Measurements from ENCODE around the gene CACNA1S.
A peak's percentile ranks its signal among the peaks of the same experiment; 100 is the strongest.

The CACNA1S gene

DNA sequence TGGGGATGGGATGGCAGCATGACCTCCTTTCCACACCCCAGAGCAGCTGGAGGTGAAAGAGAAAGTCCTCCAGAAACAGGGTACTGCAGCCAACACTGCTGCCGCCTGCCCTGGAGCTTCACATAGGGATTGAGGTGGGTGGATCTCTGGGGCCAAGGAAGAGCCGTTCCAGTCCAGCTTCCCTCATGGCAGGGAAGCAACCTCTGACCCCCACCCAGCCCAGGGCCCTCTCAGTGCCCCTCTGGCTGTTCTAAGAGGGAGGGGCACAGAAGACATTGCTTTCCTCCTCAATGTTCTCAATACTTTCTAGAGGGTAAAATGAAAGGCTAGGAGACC lies 94.4 kb downstream of the CACNA1S start:
- H3K36me3 ChIP-seq (replicated peaks), result no peaks in the 10 kb centered on the region
- in situ Hi-C loops (cut with MboI; ENCODE audit: low sequenced_read_pairs), result no loop called here
- H3K4me1 ChIP-seq, result peaks cover 8% of the 10 kb centered on the region
- H3K27me3 ChIP-seq (ENCODE audit: low read depth), result peaks cover 9% of the 10 kb centered on the region
- no peak overlapping the region for H3K4me3 ChIP-seq
- no peak for DNase-seq (ENCODE audit: low spot score in 2 of 2)
- no peaks in the 10 kb centered on the region for H3K9me3 ChIP-seq

DNA sequence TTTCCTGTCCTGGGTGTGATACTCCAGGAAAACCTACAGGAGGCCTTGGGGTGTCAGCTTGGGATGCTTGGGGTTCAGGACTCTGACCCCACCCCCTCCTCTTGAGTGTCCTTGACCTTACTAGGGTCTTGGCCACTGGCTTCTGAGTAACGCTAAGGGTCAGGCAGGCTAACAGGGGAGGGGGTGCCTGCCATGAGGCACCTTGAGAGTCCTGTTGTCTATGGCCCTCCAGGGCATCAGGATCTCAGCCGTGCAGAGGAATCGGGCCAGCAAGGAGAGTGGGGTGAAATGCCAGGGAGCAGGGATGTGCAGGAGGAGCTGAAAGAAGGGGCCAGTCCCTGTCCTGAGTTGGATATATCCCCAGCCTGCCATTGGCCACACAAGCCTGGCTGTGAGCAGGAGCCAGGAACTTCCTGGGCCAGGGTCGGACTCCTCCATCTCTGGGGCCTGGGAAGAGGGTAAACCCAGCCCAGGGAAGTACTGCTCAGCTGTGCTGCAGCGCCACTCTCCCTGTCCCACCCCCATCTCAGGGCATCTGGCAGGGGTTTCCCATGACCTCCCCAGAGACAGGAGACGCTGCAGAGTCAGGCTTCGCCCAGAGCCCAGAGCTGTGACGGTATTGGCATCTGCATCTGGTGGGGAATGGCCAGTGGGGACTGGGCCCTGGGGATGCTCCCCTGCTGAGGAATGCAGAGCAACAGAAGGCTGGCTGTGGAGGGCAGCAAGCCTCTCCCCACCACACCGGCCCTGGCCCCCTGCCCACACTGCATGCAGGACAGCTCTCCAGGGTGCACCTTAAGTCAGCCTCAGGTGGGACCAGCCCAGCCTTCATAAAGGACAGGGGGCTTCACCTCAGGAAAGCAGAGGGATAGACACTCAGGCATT lies 95.0 kb downstream of the CACNA1S start:
- in situ Hi-C loops (cut with MboI; ENCODE audit: low sequenced_read_pairs), result no loop called here
- Histone ChIP-seq H3K4me1 (peaks cover 6% of the 10 kb centered on the region), H3K36me3 (replicated peaks) (no peaks in the 10 kb centered on the region), H3K9me3 (no peaks in the 10 kb centered on the region), H3K4me3 (no peak overlapping the region), H3K27me3 (ENCODE audit: low read depth) (peaks cover 9% of the 10 kb centered on the region)
- DNase-seq (ENCODE audit: low spot score in 2 of 2), result no peak

- Histone ChIP-seq H3K4me3 (no peak overlapping the region), H3K9me3 (no peaks in the 10 kb centered on the region), H3K36me3 (replicated peaks) (no peaks in the 10 kb centered on the region), H3K27me3 (ENCODE audit: low read depth) (peaks cover 9% of the 10 kb centered on the region), H3K4me1 (peaks cover 6% of the 10 kb centered on the region)
- in situ Hi-C loops (cut with MboI; ENCODE audit: low sequenced_read_pairs), result no loop called here
- DNase-seq (ENCODE audit: low spot score in 2 of 2), result peak in 1 of 2 experiments; percentile 65
Measured at GRCh38 chr1:201016211-201016651, 96.0 kb downstream of the CACNA1S start.

- no peaks in the 10 kb centered on the region for H3K36me3 ChIP-seq (replicated peaks)
- no peak overlapping the region for H3K4me3 ChIP-seq
- peaks cover 9% of the 10 kb centered on the region for H3K27me3 ChIP-seq (ENCODE audit: low read depth)
- H3K4me1 ChIP-seq, result peaks cover 6% of the 10 kb centered on the region
- H3K9me3 ChIP-seq, result no peaks in the 10 kb centered on the region
- in situ Hi-C loops (cut with MboI; ENCODE audit: low sequenced_read_pairs), result no loop called here
- DNase-seq (ENCODE audit: low spot score in 2 of 2), result no peak
Measured at GRCh38 chr1:201015551-201016091, 96.6 kb downstream of the CACNA1S start.

GRCh38 chr1:201014816-201015200 lies 97.4 kb downstream of the CACNA1S start:
- H3K4me1 ChIP-seq, result peaks cover 6% of the 10 kb centered on the region
- no peak for DNase-seq (ENCODE audit: low spot score in 2 of 2)
- H3K36me3 ChIP-seq (replicated peaks), result no peaks in the 10 kb centered on the region
- no peak overlapping the region for H3K4me3 ChIP-seq
- no peaks in the 10 kb centered on the region for H3K9me3 ChIP-seq
- H3K27me3 ChIP-seq (ENCODE audit: low read depth), result peaks cover 9% of the 10 kb centered on the region
- in situ Hi-C loops (cut with MboI; ENCODE audit: low sequenced_read_pairs), result no loop called here

GRCh38 chr1:201013991-201014815 lies 98.0 kb downstream of the CACNA1S start:
- no peaks in the 10 kb centered on the region for H3K36me3 ChIP-seq (replicated peaks)
- peaks cover 9% of the 10 kb centered on the region for H3K27me3 ChIP-seq (ENCODE audit: low read depth)
- DNase-seq (ENCODE audit: low spot score in 2 of 2), result no peak
- in situ Hi-C loops (cut with MboI; ENCODE audit: low sequenced_read_pairs), result no loop called here
- no peak overlapping the region for H3K4me3 ChIP-seq
- H3K9me3 ChIP-seq, result no peaks in the 10 kb centered on the region
- peaks cover 6% of the 10 kb centered on the region for H3K4me1 ChIP-seq

DNA sequence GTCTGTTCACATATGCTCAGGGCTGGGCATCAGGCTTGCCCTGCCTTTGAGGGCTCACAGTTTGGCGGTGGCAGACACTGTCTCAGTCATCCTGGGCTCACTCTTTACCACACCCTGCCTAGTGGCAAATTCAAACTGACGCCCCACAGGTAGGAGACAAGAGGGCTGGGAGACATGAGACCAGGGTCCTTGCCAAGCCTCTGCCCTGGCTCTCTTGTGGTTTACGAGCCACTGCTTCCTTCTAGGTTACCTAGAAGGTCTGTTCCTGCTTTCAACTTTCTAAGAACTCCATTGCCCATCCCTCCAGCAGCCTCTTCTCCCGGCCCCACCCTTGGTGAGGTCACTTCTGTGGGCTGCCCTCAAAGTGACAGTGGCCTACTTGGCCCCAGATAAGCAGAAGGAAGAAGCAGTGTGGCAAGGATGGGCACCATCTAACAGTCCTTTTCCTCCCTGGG lies 99.2 kb downstream of the CACNA1S start:
- Histone ChIP-seq H3K27me3 (ENCODE audit: low read depth) (peaks cover 9% of the 10 kb centered on the region), H3K4me3 (no peak overlapping the region), H3K9me3 (no peaks in the 10 kb centered on the region), H3K36me3 (replicated peaks) (no peaks in the 10 kb centered on the region), H3K4me1 (peaks cover 6% of the 10 kb centered on the region)
- DNase-seq (ENCODE audit: low spot score in 2 of 2), result no peak
- in situ Hi-C loops (cut with MboI; ENCODE audit: low sequenced_read_pairs), result no loop called here

DNA sequence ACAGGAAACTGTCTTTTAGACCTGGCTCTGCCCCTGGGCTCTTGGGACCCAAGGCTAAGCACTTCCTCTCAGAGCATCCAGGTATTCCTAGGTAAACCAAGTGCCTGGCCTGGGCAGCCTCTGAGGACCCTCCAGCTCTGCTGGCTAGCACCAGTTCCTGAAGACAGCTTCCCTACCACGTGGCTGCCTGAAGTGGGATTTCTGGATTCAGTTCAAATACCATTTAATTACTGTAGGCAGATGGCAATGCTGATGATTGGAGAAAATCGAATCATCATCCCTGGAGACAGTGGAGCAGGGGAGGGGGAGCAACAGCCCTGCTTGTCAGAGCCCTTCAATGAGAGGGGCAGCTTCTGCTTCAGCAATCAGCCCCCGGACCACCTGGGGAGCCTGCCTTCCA lies 100.6 kb downstream of the CACNA1S start:
- peaks cover 9% of the 10 kb centered on the region for H3K27me3 ChIP-seq (ENCODE audit: low read depth)
- no peaks in the 10 kb centered on the region for H3K9me3 ChIP-seq
- no peak for DNase-seq (ENCODE audit: low spot score in 2 of 2)
- peaks cover 5% of the 10 kb centered on the region for H3K4me1 ChIP-seq
- H3K4me3 ChIP-seq, result no peak overlapping the region
- in situ Hi-C loops (cut with MboI; ENCODE audit: low sequenced_read_pairs), result no loop called here
- no peaks in the 10 kb centered on the region for H3K36me3 ChIP-seq (replicated peaks)

GRCh38 chr1:201009962-201010645 lies 102.1 kb downstream of the CACNA1S start:
- no peaks in the 10 kb centered on the region for H3K27me3 ChIP-seq (ENCODE audit: low read depth)
- no peaks in the 10 kb centered on the region for H3K4me1 ChIP-seq
- no peak overlapping the region for H3K4me3 ChIP-seq
- no peaks in the 10 kb centered on the region for H3K36me3 ChIP-seq (replicated peaks)
- no peaks in the 10 kb centered on the region for H3K9me3 ChIP-seq
- peak in 1 of 2 experiments; percentile 30 for DNase-seq (ENCODE audit: low spot score in 2 of 2)
- in situ Hi-C loops (cut with MboI; ENCODE audit: low sequenced_read_pairs), result no loop called here

DNA sequence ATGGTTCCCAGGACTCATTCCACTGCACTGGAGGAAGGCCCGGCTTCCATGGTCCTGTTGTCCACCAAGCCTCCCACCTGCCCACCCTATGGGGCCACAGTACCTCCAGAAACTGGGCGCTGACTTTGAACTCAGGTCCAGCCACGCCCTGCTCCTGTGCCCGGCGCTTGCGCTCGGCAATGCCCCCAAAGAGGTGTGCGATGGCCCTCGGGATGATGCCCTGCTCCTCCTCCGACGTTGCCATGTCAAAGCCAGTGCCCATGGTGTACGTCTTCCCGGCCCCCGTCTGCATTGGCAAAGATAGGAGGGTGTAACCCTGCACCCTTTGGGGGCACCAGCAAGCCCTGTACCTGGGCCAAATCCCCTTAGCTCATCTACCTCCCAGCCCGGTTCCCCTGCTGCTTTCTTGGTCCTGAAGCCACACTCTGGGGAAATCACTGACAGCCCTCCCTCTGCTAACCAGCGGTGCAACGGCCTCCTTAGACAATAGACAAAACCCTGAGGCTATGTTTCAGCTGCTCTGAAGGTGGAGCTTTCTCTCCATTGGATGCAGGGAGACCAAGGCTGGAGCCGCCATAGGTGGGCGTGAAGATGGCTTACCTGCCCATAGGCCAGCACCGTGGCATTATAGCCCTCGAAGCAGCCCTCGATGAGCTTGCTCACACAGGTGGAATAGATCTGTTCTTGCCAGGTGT lies 103.4 kb downstream of the CACNA1S start:
- Histone ChIP-seq H3K36me3 (replicated peaks) (no peaks in the 10 kb centered on the region), H3K4me3 (no peak overlapping the region), H3K27me3 (ENCODE audit: low read depth) (no peaks in the 10 kb centered on the region), H3K4me1 (no peaks in the 10 kb centered on the region), H3K9me3 (no peaks in the 10 kb centered on the region)
- no peak for DNase-seq (ENCODE audit: low spot score in 2 of 2)
- in situ Hi-C loops (cut with MboI; ENCODE audit: low sequenced_read_pairs), result no loop called here

DNA sequence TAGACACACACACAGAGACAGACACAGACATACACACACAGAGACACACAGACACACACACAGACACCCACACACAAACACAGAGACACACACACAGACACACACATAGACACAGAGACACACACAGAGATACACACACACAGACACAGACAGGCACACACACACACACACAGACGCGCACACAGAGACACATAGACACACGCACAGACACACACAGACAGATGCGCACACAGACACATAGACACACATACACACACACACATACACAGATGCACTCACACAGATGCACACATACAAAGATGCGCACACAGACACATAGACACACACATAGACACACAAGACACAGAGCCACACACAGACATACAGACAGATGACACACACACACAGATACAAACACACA lies 104.7 kb downstream of the CACNA1S start:
- in situ Hi-C loops (cut with MboI; ENCODE audit: low sequenced_read_pairs), result no loop called here
- Histone ChIP-seq H3K4me3 (no peak overlapping the region), H3K4me1 (no peaks in the 10 kb centered on the region), H3K9me3 (no peaks in the 10 kb centered on the region), H3K27me3 (ENCODE audit: low read depth) (no peaks in the 10 kb centered on the region), H3K36me3 (replicated peaks) (no peaks in the 10 kb centered on the region)
- DNase-seq (ENCODE audit: low spot score in 2 of 2), result no peak

DNA sequence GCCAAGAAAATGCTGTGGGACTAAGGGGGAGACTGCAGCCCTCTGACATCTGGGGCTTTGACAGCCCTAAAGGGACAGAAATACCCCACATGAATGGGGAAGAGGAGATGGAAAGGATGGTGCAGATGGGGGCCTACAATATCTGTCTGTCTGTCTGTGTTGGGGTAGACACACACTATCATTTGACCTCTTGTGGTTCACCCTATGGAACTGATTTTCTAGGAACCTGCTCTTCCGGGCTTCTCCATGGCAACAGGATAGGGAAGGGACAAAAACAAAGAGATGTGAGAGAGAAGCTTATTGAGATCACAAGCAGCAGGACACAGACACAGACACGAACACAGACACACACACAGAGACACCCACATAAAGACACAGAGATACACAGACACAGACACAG lies 105.8 kb downstream of the CACNA1S start:
- in situ Hi-C loops (cut with MboI; ENCODE audit: low sequenced_read_pairs), result no loop called here
- no peak overlapping the region for H3K4me3 ChIP-seq
- H3K9me3 ChIP-seq, result no peaks in the 10 kb centered on the region
- DNase-seq (ENCODE audit: low spot score in 2 of 2), result no peak
- no peaks in the 10 kb centered on the region for H3K4me1 ChIP-seq
- H3K36me3 ChIP-seq (replicated peaks), result no peaks in the 10 kb centered on the region
- no peaks in the 10 kb centered on the region for H3K27me3 ChIP-seq (ENCODE audit: low read depth)

DNA sequence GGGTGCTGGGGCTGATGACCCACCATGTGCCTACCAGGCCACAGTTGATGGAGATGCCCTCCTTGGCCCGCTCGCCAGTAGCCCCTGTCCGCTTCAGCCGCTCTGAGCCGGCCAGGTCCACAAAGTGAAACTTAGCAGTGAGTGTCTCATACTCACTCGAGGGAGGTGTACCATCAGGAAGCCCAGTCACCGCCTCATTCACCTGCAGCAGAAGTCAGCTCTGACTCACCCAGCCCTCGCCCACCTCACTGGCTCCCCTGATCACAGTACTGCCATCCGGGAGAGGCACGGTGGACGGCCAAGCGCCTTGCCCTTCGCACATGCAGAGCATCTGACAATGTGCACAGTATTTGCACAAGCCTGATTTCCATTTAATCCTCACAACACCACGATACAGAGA lies 107.5 kb downstream of the CACNA1S start:
- in situ Hi-C loops (cut with MboI; ENCODE audit: low sequenced_read_pairs), result no loop called here
- no peak for DNase-seq (ENCODE audit: low spot score in 2 of 2)

More for the DNA sequence above, 107.5 kb downstream of the CACNA1S start:
- Histone ChIP-seq H3K27me3 (ENCODE audit: low read depth) (no peaks in the 10 kb centered on the region), H3K4me1 (no peaks in the 10 kb centered on the region), H3K36me3 (replicated peaks) (no peaks in the 10 kb centered on the region), H3K4me3 (no peak overlapping the region), H3K9me3 (no peaks in the 10 kb centered on the region)

Measured in HAP-1 (cell line).